Right renal pelvis (tissue), 4 donors: ENCODE results near the gene TTC39B. TPM values are rescaled to one million over a fixed set of nuclear protein-coding genes. Genes with fewer than 3 reads are reported as not detected.

ENCODE experiments used
- DNase-seq, 4 donors: peaks; one replicate each; pipeline ENCODE4 v3.0.0-alpha.2; 2013; ENCODE audit warnings: low read depth in 4 of 4, low spot score in 3 of 4, missing footprints in 1 of 4
- polyA plus RNA-seq, 4 donors: library from polyadenylated mRNA; unstranded; fragments of 120-200 nt; gene quantifications; one replicate each; pipeline ENCODE4 v1.2.1, GENCODE V29; 2013; ENCODE audit not compliant: insufficient read length in 4 of 4

TTC39B gene
- polyA plus RNA-seq, 4 donors: 6.7 to 9.3 (median 7.4) TPM

GRCh38 chr9:15305470-15305869 lies 1.5 kb downstream of the TTC39B start:
- DNase-seq: no peak

GRCh38 chr9:15304632-15305031 lies 2.4 kb downstream of the TTC39B start:
- no peak for DNase-seq

- DNase-seq: no peak
Observed at GRCh38 chr9:15300218-15300617, 6.8 kb downstream of the TTC39B start.

- DNase-seq: no peak
Observed at GRCh38 chr9:15299374-15299939, 7.6 kb downstream of the TTC39B start.

DNA sequence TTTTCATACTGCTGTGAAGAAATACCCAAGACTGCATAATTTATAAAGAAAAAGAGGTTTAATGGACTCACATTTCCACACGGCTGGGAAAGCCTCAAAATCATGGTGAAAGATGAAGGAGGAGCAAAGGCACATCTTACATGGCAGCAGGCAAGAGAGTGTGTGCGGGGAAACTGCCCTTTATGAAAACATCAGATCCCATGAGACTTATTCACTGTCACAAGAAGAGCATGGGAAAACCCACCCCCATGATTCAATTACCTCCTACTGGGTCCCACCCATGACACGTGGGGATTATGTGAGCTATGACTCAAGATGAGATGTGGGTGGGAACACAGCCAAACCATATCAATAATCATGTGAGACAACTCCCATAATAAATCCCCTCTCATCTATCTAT lies 8.7 kb downstream of the TTC39B start:
- DNase-seq: no peak

GRCh38 chr9:15295761-15296405 lies 11.1 kb downstream of the TTC39B start:
- no peak for DNase-seq

GRCh38 chr9:15294604-15295003 lies 12.4 kb downstream of the TTC39B start:
- DNase-seq: no peak

- DNase-seq: peak in 2 of 4 donors; percentile 30 to 49
Observed at GRCh38 chr9:15293804-15294316, 13.2 kb downstream of the TTC39B start.

GRCh38 chr9:15293084-15293483 lies 13.9 kb downstream of the TTC39B start:
- DNase-seq: no peak

DNA sequence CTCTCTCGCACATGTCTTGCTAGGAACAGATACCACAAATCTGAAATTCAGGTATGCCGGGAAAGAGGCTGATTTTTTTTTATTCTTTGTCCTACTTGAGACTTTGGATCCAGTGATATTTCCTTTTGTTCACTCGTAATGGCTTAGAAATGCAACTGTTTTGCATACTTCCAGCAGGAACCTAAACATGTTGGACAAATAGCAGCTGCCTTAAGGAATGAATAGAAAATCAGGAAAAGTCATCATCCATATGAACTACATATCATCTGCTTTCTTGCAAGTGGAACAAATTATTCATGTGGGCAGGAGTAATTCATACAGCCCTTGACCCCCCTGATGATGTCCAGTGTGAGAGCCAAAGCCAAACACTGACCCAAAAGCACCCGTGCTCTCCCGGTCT lies 17.4 kb downstream of the TTC39B start:
- no peak for DNase-seq

DNA sequence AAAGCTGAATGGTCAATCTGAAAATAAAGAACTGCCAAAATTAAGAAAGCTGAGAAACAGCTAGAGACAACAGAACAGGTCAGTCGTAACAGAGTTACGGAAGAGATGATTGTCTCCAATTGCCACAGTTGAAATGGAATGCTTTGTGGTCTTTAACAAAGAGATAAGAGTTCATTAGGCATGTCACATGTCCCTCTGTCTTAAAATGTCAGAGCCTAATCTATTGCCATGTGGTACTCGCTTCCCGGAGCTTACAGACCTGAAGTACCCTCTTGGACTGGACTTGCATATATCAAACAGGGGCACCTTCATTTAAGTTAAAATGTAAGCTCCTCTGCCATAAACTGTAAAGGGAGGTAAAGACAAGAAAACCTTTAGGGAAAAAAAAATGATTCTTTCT lies 19.7 kb downstream of the TTC39B start:
- DNase-seq: no peak

DNA sequence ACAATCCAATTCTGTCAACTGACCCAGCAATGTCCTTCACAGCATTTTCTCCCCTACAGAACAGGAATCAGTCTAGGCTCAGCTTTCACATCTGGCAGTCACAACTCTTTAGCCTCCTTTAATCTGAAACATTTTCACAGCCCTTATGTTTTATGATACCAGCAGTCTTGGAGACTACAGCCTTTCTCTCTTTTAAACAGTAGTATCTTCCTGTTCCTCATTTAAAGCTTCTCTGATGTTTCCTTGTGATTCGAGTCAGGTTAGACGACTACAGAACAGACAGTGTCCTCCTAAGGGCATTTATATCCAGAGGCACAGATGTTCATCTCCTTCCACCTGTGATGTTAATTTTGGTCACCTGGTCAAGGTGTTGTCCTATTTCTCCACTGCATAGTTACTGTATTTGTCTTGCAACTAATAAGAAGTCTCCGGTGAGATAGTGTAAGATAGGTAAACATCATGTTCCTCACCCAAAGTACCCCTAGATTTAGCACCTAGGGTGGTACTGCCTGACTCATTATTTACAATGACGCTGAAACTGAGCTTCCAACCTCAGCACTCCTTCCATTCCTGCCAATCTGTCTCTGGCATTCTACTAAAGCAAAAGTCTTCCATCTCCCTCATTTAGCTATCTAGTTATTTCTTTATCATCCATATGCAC lies 20.7 kb downstream of the TTC39B start:
- no peak for DNase-seq

- no peak for DNase-seq
Observed at GRCh38 chr9:15282567-15283285, 24.3 kb downstream of the TTC39B start.

- no peak for DNase-seq
Observed at GRCh38 chr9:15280647-15281046, 26.4 kb downstream of the TTC39B start.

- DNase-seq: no peak
Observed at GRCh38 chr9:15278839-15279238, 28.2 kb downstream of the TTC39B start.

DNA sequence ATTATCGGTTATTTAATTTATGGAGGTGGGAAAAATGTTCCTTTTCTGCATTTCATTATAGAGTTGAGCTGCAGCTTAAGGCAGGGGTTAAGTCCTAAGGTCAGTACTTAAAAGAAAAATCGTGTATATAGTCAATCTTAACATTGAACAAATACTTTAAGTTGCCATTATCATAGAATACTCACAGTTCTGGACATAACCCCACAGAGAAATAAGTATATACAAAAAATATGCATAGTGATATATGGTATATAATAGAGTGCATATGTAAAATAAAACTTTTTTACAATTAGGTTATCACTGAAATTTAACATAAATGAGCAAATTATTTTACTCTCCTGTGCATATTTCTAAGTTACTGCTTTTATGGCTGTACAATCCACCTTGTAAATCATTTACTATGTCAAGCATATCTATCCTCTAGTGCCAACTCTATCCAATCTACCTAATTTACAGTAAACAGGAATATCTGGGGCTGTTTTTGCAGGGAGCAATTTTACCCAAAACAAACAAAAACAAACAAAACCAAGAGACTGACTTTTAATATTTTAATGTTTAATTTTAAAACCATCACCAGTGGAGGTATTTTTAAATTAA lies 28.8 kb downstream of the TTC39B start:
- DNase-seq: no peak

- DNase-seq: peak in 2 of 4 donors; percentile 39 to 56
Observed at GRCh38 chr9:15277400-15278090, 29.5 kb downstream of the TTC39B start.

DNA sequence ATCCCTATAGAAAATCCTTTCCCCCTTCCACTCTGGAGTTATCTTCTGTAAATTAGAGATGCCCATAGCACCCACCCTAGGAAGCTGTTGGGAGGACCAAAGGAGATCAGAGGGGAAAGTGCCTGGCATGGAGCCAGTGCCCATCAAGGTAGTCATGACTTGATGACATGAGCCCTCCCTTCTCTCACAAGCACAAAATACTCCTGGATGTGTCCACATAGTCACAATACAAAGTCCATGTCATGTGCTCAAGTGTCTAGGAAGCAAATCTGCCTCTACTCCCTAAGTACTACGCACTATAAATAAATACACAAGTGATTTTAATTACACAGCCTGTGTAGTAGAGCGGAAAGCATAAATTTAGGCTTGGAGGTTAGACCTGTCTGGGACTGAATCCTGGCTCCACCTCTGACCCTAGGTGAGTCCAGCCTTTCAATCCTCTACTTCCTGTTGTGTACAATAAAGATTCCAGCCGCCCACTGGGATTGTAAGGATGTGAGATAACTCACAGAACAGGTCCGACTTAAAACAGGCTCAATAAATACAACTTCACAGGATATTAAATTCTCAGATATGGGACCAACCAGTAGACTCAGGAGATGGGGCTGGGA lies 30.6 kb downstream of the TTC39B start:
- DNase-seq: no peak

DNA sequence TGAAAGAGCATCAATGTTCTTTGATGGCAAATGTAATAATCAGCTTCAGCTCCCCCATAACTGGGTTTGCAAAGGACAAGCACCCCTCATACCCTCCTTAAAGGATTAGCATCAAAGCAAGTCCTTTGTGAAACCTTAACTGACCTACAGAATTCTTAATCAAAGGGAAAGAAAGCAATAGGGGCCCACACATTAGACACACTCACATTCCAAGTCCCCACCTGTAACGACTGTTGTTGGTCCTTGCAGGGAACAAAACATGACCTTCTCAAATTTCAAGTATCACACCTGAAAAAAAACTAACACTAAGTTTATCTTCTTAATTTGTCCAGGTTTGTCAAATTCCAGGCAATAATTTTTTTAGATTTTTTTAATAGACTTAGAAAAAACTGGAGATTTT lies 32.6 kb downstream of the TTC39B start:
- no peak for DNase-seq

DNA sequence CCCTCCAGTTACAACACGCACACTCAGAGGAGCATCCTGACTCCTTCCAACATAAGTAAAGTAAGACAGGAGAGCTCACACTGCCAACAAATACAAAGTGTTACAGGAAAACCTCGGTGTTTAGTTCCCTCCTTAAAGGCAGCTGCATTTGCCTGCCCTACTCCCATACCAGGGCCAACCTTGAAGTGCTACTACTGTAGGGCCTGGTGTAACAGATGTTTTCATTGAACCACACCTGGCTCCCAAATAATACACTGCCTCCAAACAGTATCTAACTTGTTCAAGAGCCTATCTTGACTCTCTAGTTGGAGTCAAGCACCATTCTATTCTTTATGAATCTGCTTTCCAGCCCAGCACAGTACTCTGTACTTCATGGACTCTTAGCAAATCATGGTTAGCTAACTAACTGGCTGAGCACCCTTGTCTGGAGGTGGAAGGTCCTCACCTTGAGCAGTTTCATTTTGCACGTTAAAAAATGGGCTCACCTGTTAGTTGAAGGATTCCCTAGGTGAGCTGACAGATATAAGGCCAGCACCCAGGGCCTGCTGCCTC lies 34.6 kb downstream of the TTC39B start:
- DNase-seq: no peak
